Mucosa of descending colon (tissue), 3 donors: Measurements from ENCODE around the gene TLN1. TPM values are rescaled to one million over a fixed set of nuclear protein-coding genes. Genes with fewer than 3 reads are reported as not detected.

Experiments
- ATAC-seq: fragments of 200-7000 bp; cut with Tn5 transposase; one replicate; pipeline ENCODE4 v1.9.1; 2020; ENCODE audit warnings: mild to moderate bottlenecking, moderate library complexity
- DNase-seq, 3 donors: peaks; one replicate each; pipeline ENCODE4 v3.0.0-alpha.2; 2020
- H3K36me3 ChIP-seq: fragments of 200-600 bp; one replicate; pipeline ENCODE4 v1.8.0; 2021; ENCODE audit warnings: low read depth, mild to moderate bottlenecking
- H3K4me1 ChIP-seq: fragments of 200-600 bp; one replicate; pipeline ENCODE4 v1.8.0; 2021; ENCODE audit warnings: low read depth, mild to moderate bottlenecking
- H3K4me3 ChIP-seq: fragments of 200-600 bp; one replicate; pipeline ENCODE4 v1.8.0; 2021; ENCODE audit warnings: mild to moderate bottlenecking
- H3K9me3 ChIP-seq: fragments of 200-600 bp; one replicate; pipeline ENCODE4 v1.8.0; 2021; ENCODE audit warnings: mild to moderate bottlenecking
- CTCF ChIP-seq: fragments of 200-600 bp; IDR thresholded peaks from one replicate; pipeline ENCODE4 v1.8.0; 2022; ENCODE audit warnings: antibody characterized with exemption, mild to moderate bottlenecking
- intact Hi-C, 2 donors: fragments of 100-400 bp; cut with DNase I in 1 of 2; cut with micrococcal nuclease in 1 of 2; formaldehyde crosslinking; loops; one replicate each; pipeline versions ENCODE4 v1.11.0 to v1.11.1; 2022; cut with DNase I, micrococcal nuclease
- total RNA-seq, 3 donors: library from RNA; stranded (reverse); fragmentation: NEBNext Ultra II Directional in 2 of 3; extraction: Animal tissue kit (Norgen Biotek cat#: 25700) in 2 of 3; gene quantifications; one replicate each; pipeline versions ENCODE4 v1.2.1 to v1.2.4, GENCODE V29; 2021 to 2023
- donor health status: DM: no; HTN: no; CAD: no; lungs with moderate emphysema.
- donor health status: DM: no; HTN: no; CAD: no.
- donor health status: DM: no; HTN: yes; CAD: no.

Gene TLN1
- total RNA-seq, 3 donors from 2014 or later = 154 to 720 (median 189) TPM

- TF ChIP-seq CTCF = no peak
- intact Hi-C loops = no loop called here
- Histone ChIP-seq H3K4me1 (peaks cover 7% of the 10 kb centered on the region), H3K4me3 (no peak overlapping the region), H3K36me3 (no peaks in the 10 kb centered on the region), H3K9me3 (no peaks in the 10 kb centered on the region)
- ATAC-seq = no peak
- DNase-seq = peak in 1 of 3 donors; percentile 17
These were observed 44.7 kb downstream of the TLN1 start for GRCh38 chr9:35687306-35687705.

GRCh38 chr9:35686222-35687203, 45.5 kb downstream of the TLN1 start:
- Histone ChIP-seq H3K4me3 (no peak overlapping the region), H3K4me1 (peaks cover 7% of the 10 kb centered on the region), H3K9me3 (no peaks in the 10 kb centered on the region), H3K36me3 (no peaks in the 10 kb centered on the region)
- DNase-seq (peak in 1 of 3 donors; percentile 29), ATAC-seq (no peak)
- TF ChIP-seq CTCF = no peak
- intact Hi-C loops = no loop called here

- ATAC-seq = no peak
- peaks cover 4% of the 10 kb centered on the region for H3K4me1 ChIP-seq
- DNase-seq = peak in 1 of 3 donors; percentile 47
- H3K9me3 ChIP-seq = no peaks in the 10 kb centered on the region
- H3K36me3 ChIP-seq = no peaks in the 10 kb centered on the region
- TF ChIP-seq CTCF = no peak
- H3K4me3 ChIP-seq = no peak overlapping the region
- intact Hi-C loops = no loop called here
These were observed 46.5 kb downstream of the TLN1 start for GRCh38 chr9:35685506-35685905.

GRCh38 chr9:35684921-35685320, 47.1 kb downstream of the TLN1 start:
- intact Hi-C loops = no loop called here
- Histone ChIP-seq H3K36me3 (no peaks in the 10 kb centered on the region), H3K4me1 (no peaks in the 10 kb centered on the region), H3K4me3 (no peak overlapping the region), H3K9me3 (no peaks in the 10 kb centered on the region)
- no peak for TF ChIP-seq CTCF
- no peak for ATAC-seq
- peak in 1 of 3 donors; percentile 26 for DNase-seq

GRCh38 chr9:35683323-35683722, 48.7 kb downstream of the TLN1 start:
- no peaks in the 10 kb centered on the region for H3K9me3 ChIP-seq
- DNase-seq = no peak
- no peak for TF ChIP-seq CTCF
- H3K4me3 ChIP-seq = no peak overlapping the region
- ATAC-seq = no peak
- H3K36me3 ChIP-seq = no peaks in the 10 kb centered on the region
- intact Hi-C loops = no loop called here
- no peaks in the 10 kb centered on the region for H3K4me1 ChIP-seq
